Activated naive CD4-positive, alpha-beta T cell treated with anti-CD3 and anti-CD28 coated beads, Interleukin-2, amount 50 U/mL, for 72 hours (primary cell): Measurements from ENCODE around the gene CELF5. TPM values are rescaled to one million over a fixed set of nuclear protein-coding genes. Genes with fewer than 3 reads are reported as not detected.
A peak's percentile ranks its signal among the peaks of the same experiment; 100 is the strongest.
"Not testable (repeated sequence)": the region's sequence is repeated elsewhere in the genome, so short reads cannot be mapped to it uniquely, and the experiment has no call there.

Experiments
- ATAC-seq, 2 donors: fragments of 150-1000 bp; cut with Tn5 transposase; 2 replicates each; pipeline ENCODE4 v1.10.0; 2021; ENCODE audit warnings: mild to moderate bottlenecking in 2 of 2, moderate library complexity in 2 of 2
- DNase-seq, 2 donors: peaks; one replicate each; pipeline ENCODE4 v3.0.0; 2021 to 2022; ENCODE audit warnings: low spot score in 2 of 2
- H3K27ac Mint-ChIP-seq, 2 donors: one replicate each; pipeline ENCODE4 v1.8.0; 2022; ENCODE audit warnings: mild to moderate bottlenecking in 2 of 2, mixed read lengths in 2 of 2
- H3K36me3 Mint-ChIP-seq, 2 donors: one replicate each; pipeline ENCODE4 v1.8.0; 2022; ENCODE audit warnings: mixed read lengths in 2 of 2
- H3K9me3 Mint-ChIP-seq, 2 donors: one replicate each; pipeline ENCODE4 v1.8.0; 2022; ENCODE audit warnings: mixed read lengths in 2 of 2
- total RNA-seq, 2 donors: library from RNA; stranded (reverse); gene quantifications; one replicate each; pipeline ENCODE4 v1.2.3, GENCODE V29; 2022

CELF5 gene
- total RNA-seq, 2 donors from 2014 or later = 0.66 TPM; not detected in 1

GRCh38 chr19:3187662-3188511 is 36.6 kb upstream of the CELF5 start:
- peaks cover 9 to 10% of the 10 kb centered on the region in 2 donors for H3K36me3 Mint-ChIP-seq
- H3K27ac Mint-ChIP-seq = peak overlapping the region; percentile 87 to 91

GRCh38 chr19:3188627-3189596 is 35.5 kb upstream of the CELF5 start:
- no peaks in the 10 kb centered on the region for H3K9me3 Mint-ChIP-seq
- H3K27ac Mint-ChIP-seq = peak overlapping the region; percentile 87 to 91
- peaks cover 9 to 10% of the 10 kb centered on the region in 2 donors for H3K36me3 Mint-ChIP-seq
- ATAC-seq = no peak
- DNase-seq = no peak

More at GRCh38 chr19:3187662-3188511, 36.6 kb upstream of the CELF5 start:
- DNase-seq = no peak
- no peaks in the 10 kb centered on the region for H3K9me3 Mint-ChIP-seq
- no peak for ATAC-seq

GRCh38 chr19:3189702-3190469 is 34.6 kb upstream of the CELF5 start:
- no peaks in the 10 kb centered on the region for H3K9me3 Mint-ChIP-seq
- H3K36me3 Mint-ChIP-seq = peaks cover 9 to 10% of the 10 kb centered on the region in 2 donors
- no peak overlapping the region for H3K27ac Mint-ChIP-seq
- no peak for DNase-seq
- ATAC-seq = no peak

- Mint-ChIP-seq H3K27ac (no peak overlapping the region), H3K9me3 (no peaks in the 10 kb centered on the region), H3K36me3 (peaks cover 9 to 10% of the 10 kb centered on the region in 2 donors)
- ATAC-seq = no peak
- DNase-seq = no peak
These were observed 34.0 kb upstream of the CELF5 start for GRCh38 chr19:3190470-3190770.

- DNase-seq (no peak), ATAC-seq (no peak)
- Mint-ChIP-seq H3K36me3 (peaks cover 9 to 10% of the 10 kb centered on the region in 2 donors), H3K9me3 (no peaks in the 10 kb centered on the region), H3K27ac (peak overlapping the region in 1 of 2 donors; percentile 81)
These were observed 33.3 kb upstream of the CELF5 start for GRCh38 chr19:3190921-3191805.

GRCh38 chr19:3191806-3192104 is 32.7 kb upstream of the CELF5 start:
- not testable (repeated sequence) for H3K36me3 Mint-ChIP-seq, DNase-seq, ATAC-seq, H3K9me3 Mint-ChIP-seq
- peak overlapping the region in 1 of 2 donors; percentile 55 for H3K27ac Mint-ChIP-seq

GRCh38 chr19:3192228-3192635 is 32.2 kb upstream of the CELF5 start:
- DNase-seq = no peak
- ATAC-seq = no peak
- peaks cover under 1 to 2% of the 10 kb centered on the region in 2 donors for H3K36me3 Mint-ChIP-seq
- no peak overlapping the region for H3K27ac Mint-ChIP-seq
- H3K9me3 Mint-ChIP-seq = no peaks in the 10 kb centered on the region

- ATAC-seq (no peak), DNase-seq (no peak)
- no peak overlapping the region for H3K27ac Mint-ChIP-seq
- no peaks in the 10 kb centered on the region for H3K9me3 Mint-ChIP-seq
- H3K36me3 Mint-ChIP-seq = no peaks in the 10 kb centered on the region
These were observed 31.8 kb upstream of the CELF5 start for GRCh38 chr19:3192684-3193083.

GRCh38 chr19:3193256-3194105 is 31.0 kb upstream of the CELF5 start:
- peak overlapping the region; percentile 27 to 82 for H3K27ac Mint-ChIP-seq
- no peaks in the 10 kb centered on the region for H3K36me3 Mint-ChIP-seq

GRCh38 chr19:3194106-3195087 is 30.1 kb upstream of the CELF5 start:
- H3K36me3 Mint-ChIP-seq = no peaks in the 10 kb centered on the region

More at GRCh38 chr19:3193256-3194105, 31.0 kb upstream of the CELF5 start:
- DNase-seq = no peak
- no peak for ATAC-seq
- H3K9me3 Mint-ChIP-seq = no peaks in the 10 kb centered on the region

GRCh38 chr19:3196064-3196932 is 28.2 kb upstream of the CELF5 start:
- H3K36me3 Mint-ChIP-seq = no peaks in the 10 kb centered on the region
- DNase-seq (no peak), ATAC-seq (no peak)
- no peak overlapping the region for H3K27ac Mint-ChIP-seq
- no peaks in the 10 kb centered on the region for H3K9me3 Mint-ChIP-seq

More at GRCh38 chr19:3194106-3195087, 30.1 kb upstream of the CELF5 start:
- Mint-ChIP-seq H3K9me3 (no peaks in the 10 kb centered on the region), H3K27ac (peak overlapping the region in 1 of 2 donors; percentile 27)
- ATAC-seq (no peak), DNase-seq (no peak)

- DNase-seq (no peak), ATAC-seq (no peak)
- H3K27ac Mint-ChIP-seq = no peak overlapping the region
- no peaks in the 10 kb centered on the region for H3K36me3 Mint-ChIP-seq
- H3K9me3 Mint-ChIP-seq = no peaks in the 10 kb centered on the region
These were observed 27.6 kb upstream of the CELF5 start for GRCh38 chr19:3196933-3197205.

- no peak for ATAC-seq
These were observed 25.4 kb upstream of the CELF5 start for GRCh38 chr19:3198901-3199700.

More at GRCh38 chr19:3198901-3199700, 25.4 kb upstream of the CELF5 start:
- Mint-ChIP-seq H3K27ac (no peak overlapping the region), H3K9me3 (no peaks in the 10 kb centered on the region), H3K36me3 (no peaks in the 10 kb centered on the region)
- no peak for DNase-seq
